Heart right ventricle (tissue), 16 donors: ENCODE measurements around the gene GRWD1. TPM values are rescaled to one million over a fixed set of nuclear protein-coding genes. Genes with fewer than 3 reads are reported as not detected.

ENCODE experiments used
- ATAC-seq, 8 donors: fragments of 200-7000 bp; cut with Tn5 transposase; one replicate each; pipeline ENCODE4 v1.9.1; 2020; ENCODE audit warnings: mild to moderate bottlenecking in 8 of 8, moderate library complexity in 8 of 8, moderate number of reproducible peaks in 1 of 8
- DNase-seq, 2 donors: peaks; one replicate each; pipeline ENCODE4 v3.0.0-alpha.2; 2020
- H3K27ac ChIP-seq, 10 donors: fragments of 200-600 bp; sonication (generic) in 2 of 10; one replicate each; pipeline versions ENCODE4 v1.5.0 to v1.8.0; 2020 to 2022; ENCODE audit warnings: mild to moderate bottlenecking in 3 of 10
- H3K27me3 ChIP-seq, 7 donors: fragments of 200-600 bp; one replicate each; pipeline ENCODE4 v1.8.0; 2021 to 2022; ENCODE audit warnings: mild to moderate bottlenecking in 2 of 7
- H3K36me3 ChIP-seq, 9 donors: fragments of 200-600 bp; sonication (generic) in 1 of 9; one replicate each; pipeline versions ENCODE4 v1.5.0 to v1.8.0; 2020 to 2022; ENCODE audit warnings: mild to moderate bottlenecking in 2 of 9
- H3K4me1 ChIP-seq, 9 donors: fragments of 200-600 bp; sonication (generic) in 1 of 9; one replicate each; pipeline versions ENCODE4 v1.5.0 to v1.8.0; 2020 to 2022; ENCODE audit warnings: mild to moderate bottlenecking in 4 of 9
- H3K4me3 ChIP-seq, 10 donors: fragments of 200-600 bp; sonication (generic) in 2 of 10; one replicate each; pipeline versions ENCODE4 v1.5.0 to v1.8.0; 2020 to 2022; ENCODE audit warnings: mild to moderate bottlenecking in 7 of 10, moderate library complexity in 2 of 10
- H3K9me3 ChIP-seq, 11 donors: fragments of 200-600 bp in 10 of 11; sonication (generic) in 2 of 11; one replicate each; pipeline versions ENCODE4 v1.5.0 to v1.8.0; 2013 to 2022; ENCODE audit warnings: mild to moderate bottlenecking in 2 of 11, control low read depth in 1 of 11, moderate library complexity in 1 of 11
- WGBS, 2 donors: extraction: QIAGEN DNeasy Blood & Tissue Kit; methylation state at CpG; one replicate each; pipeline ENCODE4 v1.1.7; 2013; ENCODE audit warnings: inconsistent platforms in 1 of 2; 5-methylcytosine and 5-hydroxymethylcytosine counted together
- intact Hi-C, 10 donors: fragments of 100-400 bp; cut with DNase I; formaldehyde crosslinking; loops; one replicate each; pipeline versions ENCODE4 v1.11.1 to v1.14.2; 2022
- polyA plus RNA-seq, 2 donors: library from polyadenylated mRNA; stranded (reverse); fragments of 200-250 nt; gene quantifications; one replicate each; pipeline ENCODE4 v1.2.3, GENCODE V29; 2013
- total RNA-seq, 10 donors: library from RNA; stranded (reverse); fragmentation: NEBNext Ultra II Directional in 3 of 10; extraction: Animal tissue kit (Norgen Biotek cat#: 25700) in 3 of 10; gene quantifications; one replicate each; pipeline versions ENCODE4 v1.2.1 to v1.2.4, GENCODE V29; 2021 to 2023
- TF ChIP-seq, protein P1 (sequence below), 9 donors: fragments of 200-600 bp; sonication (generic) in 2 of 9; IDR thresholded peaks; one replicate each; pipeline versions ENCODE4 v1.5.0 to v1.8.0; 2021 to 2022; ENCODE audit warnings: antibody characterized with exemption in 9 of 9, mild to moderate bottlenecking in 5 of 9, moderate library complexity in 1 of 9
- donor health status: Arrhythmogenic right ventricular cardiomyopathy.
- donor health status: ischemic (EF 13 %, LVEDD 7.1; RV severe dilation, severe dysfunction).
- donor health status: healthy with polysubstance abuse.
- donor health status: DM: no; HTN: yes; CAD: no.
- donor health status: DM: no; HTN: no; CAD: no.
- donor health status: ischemic (EF 25% LVEDD 6.9; RV normal size, moderate dysfunction).
- donor health status: ischemic (EF 25% LVEDD 5.7; RV mildly dilated, moderate dysfunction).
- donor health status: healthy.
- donor health status: DM: yes; HTN: yes; CAD: no.
- donor health status: Ischemic cardiomyopathy.
- donor health status: ischemic (EF 35%, LVEDD 5.7; RV mildly dilated, moderate dysfunction).
- donor health status: nonischemic (EF 11% LVEDD 7.7; RV severe dilation, severe dysfunction).
- donor health status: DM: yes; HTN: yes; CAD: no.
- donor health status: PGD.
- donor health status: ischemic (EF 29% LVEDD 5.4; RV normal size, mild dysfunction).
- donor health status: nonischemic (EF 23%, LVEDD 6.1; RV moderate dilation, normal function).

Gene GRWD1
- total and polyA plus RNA-seq, 12 donors: 5.6 to 26.2 (median 17.0) TPM

DNA sequence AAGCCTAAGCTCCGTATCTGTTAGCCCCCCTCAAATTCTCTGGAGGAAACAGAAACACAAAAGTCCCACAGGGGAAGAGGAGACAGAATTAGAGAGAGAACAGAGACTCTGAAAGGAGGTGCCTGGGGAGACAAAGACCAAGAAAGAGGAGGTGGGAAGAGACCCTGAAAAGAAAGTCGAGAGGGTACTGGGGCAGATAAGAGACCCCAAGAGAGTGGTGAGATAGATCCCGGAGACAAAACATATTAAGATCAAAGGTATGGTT lies 915 bp upstream of the GRWD1 start:
- peaks cover 0 to 30% (median 14%) of the 10 kb centered on the region in 9 donors for H3K36me3 ChIP-seq
- H3K4me3 ChIP-seq: peak overlapping the region; percentile 78 to 99 (median 90)
- intact Hi-C loops: loop anchor here in 1 of 10 donors (2.0 kb wide), 1 partner anchor 54 kb away; the partner anchor contains the start of gene KDELR1
- TF ChIP-seq, protein P1, sequence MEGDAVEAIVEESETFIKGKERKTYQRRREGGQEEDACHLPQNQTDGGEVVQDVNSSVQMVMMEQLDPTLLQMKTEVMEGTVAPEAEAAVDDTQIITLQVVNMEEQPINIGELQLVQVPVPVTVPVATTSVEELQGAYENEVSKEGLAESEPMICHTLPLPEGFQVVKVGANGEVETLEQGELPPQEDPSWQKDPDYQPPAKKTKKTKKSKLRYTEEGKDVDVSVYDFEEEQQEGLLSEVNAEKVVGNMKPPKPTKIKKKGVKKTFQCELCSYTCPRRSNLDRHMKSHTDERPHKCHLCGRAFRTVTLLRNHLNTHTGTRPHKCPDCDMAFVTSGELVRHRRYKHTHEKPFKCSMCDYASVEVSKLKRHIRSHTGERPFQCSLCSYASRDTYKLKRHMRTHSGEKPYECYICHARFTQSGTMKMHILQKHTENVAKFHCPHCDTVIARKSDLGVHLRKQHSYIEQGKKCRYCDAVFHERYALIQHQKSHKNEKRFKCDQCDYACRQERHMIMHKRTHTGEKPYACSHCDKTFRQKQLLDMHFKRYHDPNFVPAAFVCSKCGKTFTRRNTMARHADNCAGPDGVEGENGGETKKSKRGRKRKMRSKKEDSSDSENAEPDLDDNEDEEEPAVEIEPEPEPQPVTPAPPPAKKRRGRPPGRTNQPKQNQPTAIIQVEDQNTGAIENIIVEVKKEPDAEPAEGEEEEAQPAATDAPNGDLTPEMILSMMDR (IDR thresholded peaks at IDR 0.05): no peak
- H3K4me1 ChIP-seq: peaks cover 4 to 32% (median 24%) of the 10 kb centered on the region in 9 donors
- H3K9me3 ChIP-seq: no peaks in the 10 kb centered on the region
- H3K27me3 ChIP-seq: peaks cover 0 to 40% (median 30%) of the 10 kb centered on the region in 7 donors
- ATAC-seq (peak in 1 of 8 donors; percentile 1), DNase-seq (no peak)
- H3K27ac ChIP-seq: peak overlapping the region in 9 of 10 donors; percentile 79 to 94 (median 92)
- 20 to 22% methylated on average over 3 of the region's 3 CpGs for WGBS, 2 donors

DNA sequence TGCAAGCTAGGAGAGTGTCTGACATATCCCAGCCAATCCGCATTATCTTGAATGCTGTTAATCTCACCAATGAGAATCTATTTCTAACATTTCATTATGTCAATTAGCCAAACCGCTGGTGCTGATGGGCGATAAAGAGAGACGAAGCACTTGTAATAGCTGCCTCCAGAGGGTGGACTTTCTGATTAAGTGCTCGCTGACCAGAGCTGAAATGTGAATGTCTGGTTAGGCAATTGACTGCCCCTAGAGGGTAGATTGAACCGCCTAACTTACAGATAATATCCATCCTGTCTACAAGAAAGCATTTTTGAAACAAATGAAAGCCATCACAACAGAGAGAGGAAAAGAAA lies 552 bp upstream of the GRWD1 start:
- Histone ChIP-seq H3K9me3 (no peaks in the 10 kb centered on the region), H3K27ac (peak overlapping the region; percentile 79 to 94 (median 90)), H3K36me3 (peaks cover 0 to 33% (median 17%) of the 10 kb centered on the region in 9 donors), H3K27me3 (peaks cover 0 to 40% (median 27%) of the 10 kb centered on the region in 7 donors), H3K4me3 (peak overlapping the region; percentile 78 to 99 (median 90)), H3K4me1 (peaks cover 4 to 32% (median 24%) of the 10 kb centered on the region in 9 donors)
- ATAC-seq (peak; percentile 62 to 86 (median 75)), DNase-seq (peak in 1 of 2 donors; percentile 47)
- TF ChIP-seq, protein P1 (IDR thresholded peaks at IDR 0.05): peak; percentile 11 to 70 (median 43)
- intact Hi-C loops: loop anchor here in 1 of 10 donors (2.0 kb wide), 1 partner anchor 54 kb away; the partner anchor contains the start of gene KDELR1
- 3 to 5% methylated on average over 6 of the region's 6 CpGs for WGBS, 2 donors

DNA sequence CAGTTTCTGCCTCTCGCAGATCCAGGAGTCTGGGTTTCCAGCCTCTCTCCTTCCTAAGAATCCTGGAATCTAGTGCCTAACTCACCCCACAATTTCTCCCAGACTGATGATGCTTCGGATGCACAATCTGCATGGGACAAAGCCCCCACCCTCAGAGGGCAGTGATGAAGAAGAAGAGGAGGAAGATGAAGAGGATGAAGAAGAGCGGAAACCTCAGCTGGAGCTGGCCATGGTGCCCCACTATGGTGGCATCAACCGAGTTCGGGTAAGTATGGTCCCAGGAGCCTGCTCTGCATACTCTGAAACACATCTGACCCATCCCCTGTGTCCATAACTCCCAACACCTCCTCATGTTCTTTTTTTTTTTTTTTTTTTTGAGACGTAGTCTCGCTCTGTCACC lies 796 bp downstream of the GRWD1 start:
- no peaks in the 10 kb centered on the region for H3K9me3 ChIP-seq
- H3K27ac ChIP-seq: peak overlapping the region in 7 of 10 donors; percentile 79 to 94 (median 92)
- TF ChIP-seq, protein P1 (IDR thresholded peaks at IDR 0.05): no peak
- peak overlapping the region; percentile 78 to 99 (median 90) for H3K4me3 ChIP-seq
- peaks cover 0 to 47% (median 31%) of the 10 kb centered on the region in 9 donors for H3K36me3 ChIP-seq
- H3K27me3 ChIP-seq: peaks cover 0 to 26% (median 15%) of the 10 kb centered on the region in 7 donors
- H3K4me1 ChIP-seq: peaks cover 4 to 32% (median 24%) of the 10 kb centered on the region in 9 donors
- intact Hi-C loops: no loop called here
- no peak for ATAC-seq
- 81 to 83% methylated on average over 5 to 6 of the region's 7 CpGs for WGBS, 2 donors
- DNase-seq: no peak

DNA sequence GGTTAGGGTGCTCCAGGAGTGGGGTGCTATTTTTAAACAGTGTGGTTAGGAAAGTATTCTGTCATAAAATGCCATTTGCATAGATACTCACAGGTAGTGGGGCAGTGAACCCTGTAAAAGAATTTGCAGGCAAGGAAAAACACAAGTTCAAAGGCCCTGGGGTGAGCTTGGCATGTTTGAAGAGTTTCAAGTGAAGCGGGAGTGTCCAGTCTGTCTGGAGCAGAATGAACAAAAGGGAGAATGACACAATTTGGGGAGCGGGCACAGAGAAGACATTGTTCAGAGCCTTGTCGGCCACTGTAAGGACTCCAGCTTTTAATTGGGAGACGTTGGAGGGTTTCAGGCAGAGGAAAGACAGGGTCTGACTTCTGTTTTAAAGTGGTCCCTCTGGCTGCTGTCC lies 2.8 kb downstream of the GRWD1 start:
- Histone ChIP-seq H3K27me3 (peaks cover 0 to 14% (median 7%) of the 10 kb centered on the region in 7 donors), H3K4me3 (no peak overlapping the region), H3K4me1 (peaks cover 4 to 32% (median 24%) of the 10 kb centered on the region in 9 donors), H3K9me3 (no peaks in the 10 kb centered on the region), H3K36me3 (peaks cover 0 to 67% (median 51%) of the 10 kb centered on the region in 9 donors), H3K27ac (no peak overlapping the region)
- no peak for DNase-seq
- ATAC-seq: no peak
- intact Hi-C loops: no loop called here
- TF ChIP-seq, protein P1 (IDR thresholded peaks at IDR 0.05): no peak
- 94 to 95% methylated on average over 4 of the region's 4 CpGs for WGBS, 2 donors
